Activated CD4-positive, alpha-beta T cell treated with anti-CD3 and anti-CD28 coated beads, Interleukin-2, amount 10 ng/mL, durations not matched to agents 7 days and 5 days (primary cell): ENCODE results near the gene GPC6. TPM values are rescaled to one million over a fixed set of nuclear protein-coding genes. Genes with fewer than 3 reads are reported as not detected.
"Not testable (repeated sequence)": the region's sequence is repeated elsewhere in the genome, so short reads cannot be mapped to it uniquely, and the experiment has no call there.

Source experiments
- CTCF ChIA-PET: fragments of 350-600 bp; sonication (Branson Sonifier 250); formaldehyde crosslinking; loops from one replicate; lab custom pipeline; 2021; ENCODE audit warnings: antibody characterized with exemption; lab: Charles Lee
- POLR2A ChIA-PET: fragments of 350-600 bp; sonication (Branson Sonifier 250); formaldehyde crosslinking; loops from one replicate; lab custom pipeline; 2021; ENCODE audit warnings: antibody characterized with exemption; lab: Charles Lee
- DNase-seq: peaks from one replicate; pipeline ENCODE4 v3.0.0-alpha.2; 2020
- H3K27ac Mint-ChIP-seq: one replicate; pipeline ENCODE4 v1.8.0; 2021; ENCODE audit warnings: mild to moderate bottlenecking, moderate library complexity, mixed read lengths
- H3K27me3 Mint-ChIP-seq: one replicate; pipeline ENCODE4 v1.8.0; 2021; ENCODE audit warnings: mixed read lengths
- H3K36me3 Mint-ChIP-seq: one replicate; pipeline ENCODE4 v1.8.0; 2021; ENCODE audit warnings: low read depth, mixed read lengths
- H3K4me1 Mint-ChIP-seq: one replicate; pipeline ENCODE4 v1.8.0; 2021; ENCODE audit warnings: mixed read lengths
- H3K4me3 Mint-ChIP-seq: one replicate; pipeline ENCODE4 v1.8.0; 2021; ENCODE audit warnings: mild to moderate bottlenecking, moderate library complexity, mixed read lengths
- H3K9me3 Mint-ChIP-seq: one replicate; pipeline ENCODE4 v1.8.0; 2021; ENCODE audit warnings: mixed read lengths
- total RNA-seq, 2 experiments: library from RNA; stranded (reverse); gene quantifications; one replicate each; pipeline ENCODE4 v1.2.3, GENCODE V29; 2021

The GPC6 gene
- total RNA-seq, 2 experiments from 2014 or later: not detected

DNA sequence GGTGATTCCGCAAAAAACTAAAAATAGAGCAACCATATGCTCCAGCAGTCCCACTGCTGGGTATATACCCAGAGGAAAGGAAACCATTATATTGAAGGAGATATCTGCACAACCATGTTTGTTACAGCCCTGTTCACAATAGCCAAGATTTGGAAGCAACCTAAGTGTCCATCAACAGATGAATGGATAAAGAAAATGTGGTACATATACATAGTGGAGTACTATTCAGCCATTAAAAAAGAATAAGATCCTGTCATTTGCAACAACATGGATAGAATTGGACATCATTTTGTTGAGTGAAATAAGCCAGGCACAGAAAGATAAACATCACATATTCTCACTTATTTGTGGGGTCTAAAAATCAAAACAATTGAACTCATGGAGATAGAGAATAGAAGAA is 97.3 kb downstream of the GPC6 start:
- DNase-seq, H3K4me3 Mint-ChIP-seq, H3K27ac Mint-ChIP-seq, H3K9me3 Mint-ChIP-seq, POLR2A ChIA-PET, H3K27me3 Mint-ChIP-seq, H3K4me1 Mint-ChIP-seq, CTCF ChIA-PET, H3K36me3 Mint-ChIP-seq: not testable (repeated sequence)

DNA sequence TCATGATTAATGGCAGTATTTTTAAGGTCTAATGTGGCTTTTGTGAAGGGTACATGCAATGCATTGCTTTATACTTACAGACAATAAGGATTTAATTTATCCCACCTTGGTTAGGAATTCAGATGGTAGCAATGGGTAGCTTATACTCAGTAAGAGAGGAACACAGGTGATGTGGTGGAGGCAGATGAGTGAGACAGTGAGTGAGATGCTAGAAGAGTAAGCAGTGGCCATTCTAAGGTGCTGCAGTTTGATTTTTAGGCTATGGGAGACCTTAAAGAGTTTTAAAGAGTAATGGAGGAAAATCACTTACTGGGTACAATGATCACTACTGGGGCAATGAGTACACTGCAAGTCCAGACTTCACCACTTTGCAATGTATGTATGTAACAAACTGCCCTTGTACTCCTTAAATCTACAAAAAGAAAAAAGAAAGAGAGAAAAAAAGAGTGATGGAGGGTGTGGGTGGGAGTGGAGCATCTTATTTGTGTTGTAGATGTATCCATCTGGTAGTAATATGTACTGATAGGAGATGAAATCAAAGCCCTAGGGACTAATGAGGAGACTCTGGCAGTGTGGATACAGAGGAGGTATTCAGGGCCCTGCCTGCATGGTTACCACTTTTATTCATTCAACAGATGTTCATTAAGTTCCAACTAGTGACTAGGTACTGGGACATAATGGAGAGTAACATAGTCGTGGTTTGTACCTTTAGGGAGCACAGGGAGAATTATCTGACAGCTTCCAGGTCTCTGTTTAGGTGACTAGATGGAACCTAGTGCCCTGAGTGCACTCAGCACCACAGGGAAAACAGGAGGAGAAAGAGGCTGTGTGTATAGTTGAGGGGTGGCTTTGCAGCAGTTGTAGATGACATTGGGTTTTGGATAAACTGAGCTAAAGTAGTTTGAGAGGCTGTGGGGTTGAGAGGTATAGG is 99.0 kb downstream of the GPC6 start:
- Mint-ChIP-seq H3K4me1 (no peaks in the 10 kb centered on the region), H3K27ac (no peak overlapping the region), H3K4me3 (no peak overlapping the region), H3K27me3 (no peaks in the 10 kb centered on the region), H3K9me3 (no peaks in the 10 kb centered on the region), H3K36me3 (no peaks in the 10 kb centered on the region)
- POLR2A ChIA-PET: no interaction called here
- no peak for DNase-seq
- CTCF ChIA-PET: no interaction called here

DNA sequence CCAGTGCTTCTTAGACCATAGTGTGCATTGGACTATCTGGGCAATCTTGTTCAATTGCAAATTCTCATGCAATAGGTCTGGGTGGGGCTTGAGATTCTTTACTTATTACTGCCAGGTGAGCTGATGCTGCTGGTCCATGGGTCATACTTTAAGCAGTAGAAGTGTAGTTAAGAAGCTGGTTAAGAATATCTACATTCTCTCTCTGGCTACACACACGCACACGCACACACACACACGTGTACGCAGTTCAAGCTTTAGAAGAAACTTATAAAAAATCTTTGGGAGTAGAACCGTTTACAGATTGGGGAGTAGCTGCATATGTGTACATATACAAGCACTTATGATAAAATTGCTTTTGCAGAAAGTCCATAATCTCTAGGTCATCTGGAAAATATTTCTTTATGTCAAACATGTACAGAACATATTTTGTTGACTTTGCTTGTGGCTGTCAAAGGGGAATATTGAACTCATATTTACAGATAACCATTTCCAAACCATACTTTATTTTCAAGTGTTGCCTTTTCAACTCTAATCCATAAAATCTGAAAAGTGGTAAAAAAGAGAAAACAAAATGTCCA is 99.7 kb downstream of the GPC6 start:
- no peaks in the 10 kb centered on the region for H3K36me3 Mint-ChIP-seq
- CTCF ChIA-PET: no interaction called here

DNA sequence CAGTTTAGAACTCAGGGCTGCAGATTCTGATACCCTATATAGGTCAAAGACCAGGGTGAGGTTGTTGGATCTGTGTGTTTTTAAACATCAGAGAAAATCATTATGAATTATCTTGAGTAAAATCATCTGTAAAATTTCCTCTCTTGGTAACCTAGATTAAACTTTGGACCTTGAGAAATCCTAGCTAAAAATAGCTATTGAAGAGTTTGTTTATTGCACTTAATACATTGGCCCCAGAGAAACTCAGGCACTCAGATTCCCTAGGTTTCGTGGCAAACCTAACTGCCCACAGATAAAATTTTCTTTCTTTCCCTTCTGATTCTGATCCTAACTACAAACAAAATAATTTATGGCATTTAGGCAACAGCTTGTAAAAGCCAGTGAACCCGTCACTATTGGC is 102.3 kb downstream of the GPC6 start:
- H3K27ac Mint-ChIP-seq: no peak overlapping the region
- no peaks in the 10 kb centered on the region for H3K27me3 Mint-ChIP-seq
- H3K4me1 Mint-ChIP-seq: no peaks in the 10 kb centered on the region
- ChIA-PET POLR2A (interaction anchor here (0.6 kb wide), 1 partner anchor 100 kb away, joined by 15 read pairs; no protein-coding TSS in a partner anchor), CTCF (no interaction called here)
- no peaks in the 10 kb centered on the region for H3K36me3 Mint-ChIP-seq
- no peaks in the 10 kb centered on the region for H3K9me3 Mint-ChIP-seq
- H3K4me3 Mint-ChIP-seq: no peak overlapping the region
- DNase-seq: no peak

More for the DNA sequence above, 99.7 kb downstream of the GPC6 start:
- H3K27ac Mint-ChIP-seq: no peak overlapping the region
- no peak for DNase-seq
- H3K4me3 Mint-ChIP-seq: no peak overlapping the region
- POLR2A ChIA-PET: no interaction called here
- H3K27me3 Mint-ChIP-seq: no peaks in the 10 kb centered on the region
- H3K4me1 Mint-ChIP-seq: no peaks in the 10 kb centered on the region
- H3K9me3 Mint-ChIP-seq: no peaks in the 10 kb centered on the region

DNA sequence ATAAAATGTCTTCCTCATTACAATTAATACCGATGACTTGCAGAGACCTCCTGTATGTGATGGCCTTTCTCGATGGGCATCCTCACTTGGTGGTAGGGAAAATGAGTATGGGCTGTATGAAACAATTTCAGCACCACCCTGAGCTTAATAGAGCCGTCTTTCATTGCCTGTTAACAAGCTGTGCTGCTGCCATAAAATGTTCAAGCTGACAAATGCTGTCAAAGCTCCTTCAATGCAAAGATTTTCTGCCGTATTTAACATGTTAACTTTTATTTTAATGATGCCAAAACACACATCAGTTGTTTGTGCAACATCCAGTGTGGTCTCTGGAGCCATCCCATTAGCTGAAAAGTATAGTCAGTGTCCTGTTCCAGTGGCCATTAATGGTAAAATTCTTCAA is 110.1 kb downstream of the GPC6 start:
- DNase-seq: no peak
- Mint-ChIP-seq H3K4me1 (no peaks in the 10 kb centered on the region), H3K27me3 (no peaks in the 10 kb centered on the region), H3K27ac (no peak overlapping the region), H3K4me3 (no peak overlapping the region), H3K9me3 (no peaks in the 10 kb centered on the region), H3K36me3 (no peaks in the 10 kb centered on the region)
- CTCF ChIA-PET: no interaction called here
- POLR2A ChIA-PET: no interaction called here

DNA sequence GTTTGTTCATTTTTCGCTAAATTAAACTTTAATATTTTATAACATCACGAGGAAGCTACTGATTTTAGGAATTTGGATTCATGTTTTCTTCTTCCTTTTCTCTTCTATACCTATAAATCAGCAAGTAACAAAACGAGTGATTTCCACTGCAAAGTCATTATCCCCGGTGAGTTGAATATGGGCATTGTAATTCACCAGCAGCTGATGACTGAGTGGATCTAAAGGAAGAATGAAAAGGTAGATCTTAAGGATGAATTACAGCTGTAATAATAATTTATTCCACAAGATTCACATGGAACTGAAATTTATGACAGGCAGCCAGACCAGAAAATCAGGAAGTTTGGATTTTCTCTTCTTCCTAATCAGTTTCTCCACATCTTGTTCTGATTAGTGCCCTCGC is 111.4 kb downstream of the GPC6 start:
- Mint-ChIP-seq H3K27ac (no peak overlapping the region), H3K9me3 (peaks cover 3% of the 10 kb centered on the region), H3K4me1 (no peaks in the 10 kb centered on the region), H3K27me3 (no peaks in the 10 kb centered on the region), H3K4me3 (no peak overlapping the region), H3K36me3 (no peaks in the 10 kb centered on the region)
- ChIA-PET CTCF (no interaction called here), POLR2A (no interaction called here)
- DNase-seq: no peak

DNA sequence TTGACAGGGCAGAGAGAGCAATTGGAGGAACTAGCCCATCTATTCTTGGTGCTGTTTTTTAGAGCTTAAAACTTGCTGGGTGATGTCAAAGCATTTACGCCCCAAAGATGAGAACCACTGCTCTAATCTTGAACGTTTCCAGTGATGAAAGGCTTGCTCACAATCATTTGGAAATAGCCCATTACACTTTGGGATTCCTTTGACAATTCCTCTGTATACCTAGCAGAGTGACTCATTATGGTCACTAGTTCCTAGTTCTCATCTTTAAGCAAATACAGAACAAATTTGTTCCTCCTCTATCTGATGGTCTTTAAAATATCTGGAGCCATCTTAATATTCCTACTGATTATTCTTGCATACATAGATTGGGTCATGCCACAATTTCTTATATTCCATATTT is 112.3 kb downstream of the GPC6 start:
- Mint-ChIP-seq H3K4me1 (no peaks in the 10 kb centered on the region), H3K36me3 (no peaks in the 10 kb centered on the region), H3K4me3 (no peak overlapping the region), H3K27ac (no peak overlapping the region), H3K27me3 (no peaks in the 10 kb centered on the region), H3K9me3 (peaks cover 3% of the 10 kb centered on the region)
- CTCF ChIA-PET: no interaction called here
- POLR2A ChIA-PET: no interaction called here
- no peak for DNase-seq

DNA sequence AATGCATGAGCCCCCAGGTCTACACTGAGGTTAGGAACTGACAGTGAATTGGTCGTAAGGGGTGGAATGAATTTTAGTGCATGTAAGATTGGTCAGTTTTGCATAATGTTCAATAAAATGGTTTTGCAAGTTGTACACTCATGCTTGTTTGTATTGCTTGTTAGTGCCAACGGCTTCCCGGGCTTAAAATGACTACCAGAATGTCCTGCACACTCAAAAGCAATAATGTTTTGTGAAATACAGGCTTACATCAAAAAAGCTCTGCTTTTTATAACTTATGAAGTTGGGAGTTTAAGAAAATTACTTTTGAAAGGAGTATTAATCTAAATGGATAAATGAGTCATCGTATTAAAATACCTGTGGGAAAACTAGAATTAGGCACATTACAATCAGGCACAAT is 112.9 kb downstream of the GPC6 start:
- CTCF ChIA-PET: no interaction called here
- POLR2A ChIA-PET: no interaction called here
- Mint-ChIP-seq H3K36me3 (no peaks in the 10 kb centered on the region), H3K27ac (no peak overlapping the region), H3K4me3 (no peak overlapping the region), H3K4me1 (no peaks in the 10 kb centered on the region), H3K9me3 (peaks cover 3% of the 10 kb centered on the region), H3K27me3 (no peaks in the 10 kb centered on the region)
- no peak for DNase-seq

DNA sequence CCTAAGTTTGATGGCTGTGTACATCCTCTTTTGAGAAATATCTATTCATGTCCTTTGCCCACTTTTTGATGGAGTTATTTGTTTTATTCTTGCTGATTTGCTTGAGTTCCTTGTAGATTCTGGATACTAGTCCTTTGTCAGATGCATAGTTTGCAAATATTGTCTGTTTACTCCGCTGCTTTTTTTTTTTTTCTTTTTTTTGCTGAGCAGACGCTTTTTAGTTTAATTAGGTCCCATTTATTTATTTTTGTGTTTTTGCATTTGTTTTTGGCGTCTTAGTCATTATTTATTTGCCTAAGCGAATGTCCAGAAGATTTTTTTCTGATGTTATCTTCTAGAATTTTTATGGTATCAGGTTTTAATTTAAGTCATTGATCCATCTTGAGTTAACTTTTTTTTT is 114.9 kb downstream of the GPC6 start:
- DNase-seq: no peak
- no peaks in the 10 kb centered on the region for H3K36me3 Mint-ChIP-seq
- H3K4me3 Mint-ChIP-seq: no peak overlapping the region
- ChIA-PET POLR2A (no interaction called here), CTCF (no interaction called here)
- H3K9me3 Mint-ChIP-seq: peaks cover 3% of the 10 kb centered on the region
- no peaks in the 10 kb centered on the region for H3K27me3 Mint-ChIP-seq
- H3K27ac Mint-ChIP-seq: no peak overlapping the region
- H3K4me1 Mint-ChIP-seq: no peaks in the 10 kb centered on the region

DNA sequence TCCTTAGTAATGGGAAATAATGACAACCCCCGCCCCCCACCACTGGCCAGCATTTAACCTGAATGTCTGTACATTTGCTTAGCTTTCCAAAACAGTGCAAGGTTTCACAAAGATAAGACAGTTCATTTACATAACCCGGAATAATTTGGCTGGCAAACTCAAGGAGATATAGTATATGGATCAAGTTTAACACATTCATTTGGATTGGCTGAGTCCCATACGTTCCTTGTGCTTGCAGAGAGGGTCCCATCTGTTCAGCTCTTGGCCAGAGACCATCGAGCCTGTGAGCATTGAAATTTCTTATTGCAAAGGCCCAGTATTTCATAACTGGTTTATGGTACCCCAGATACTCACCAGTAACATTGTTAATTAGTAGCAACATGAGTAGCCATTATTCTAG is 116.5 kb downstream of the GPC6 start:
- Mint-ChIP-seq H3K36me3 (no peaks in the 10 kb centered on the region), H3K9me3 (peaks cover 3% of the 10 kb centered on the region), H3K4me1 (no peaks in the 10 kb centered on the region), H3K4me3 (no peak overlapping the region), H3K27me3 (no peaks in the 10 kb centered on the region), H3K27ac (no peak overlapping the region)
- ChIA-PET CTCF (no interaction called here), POLR2A (no interaction called here)
- DNase-seq: no peak

DNA sequence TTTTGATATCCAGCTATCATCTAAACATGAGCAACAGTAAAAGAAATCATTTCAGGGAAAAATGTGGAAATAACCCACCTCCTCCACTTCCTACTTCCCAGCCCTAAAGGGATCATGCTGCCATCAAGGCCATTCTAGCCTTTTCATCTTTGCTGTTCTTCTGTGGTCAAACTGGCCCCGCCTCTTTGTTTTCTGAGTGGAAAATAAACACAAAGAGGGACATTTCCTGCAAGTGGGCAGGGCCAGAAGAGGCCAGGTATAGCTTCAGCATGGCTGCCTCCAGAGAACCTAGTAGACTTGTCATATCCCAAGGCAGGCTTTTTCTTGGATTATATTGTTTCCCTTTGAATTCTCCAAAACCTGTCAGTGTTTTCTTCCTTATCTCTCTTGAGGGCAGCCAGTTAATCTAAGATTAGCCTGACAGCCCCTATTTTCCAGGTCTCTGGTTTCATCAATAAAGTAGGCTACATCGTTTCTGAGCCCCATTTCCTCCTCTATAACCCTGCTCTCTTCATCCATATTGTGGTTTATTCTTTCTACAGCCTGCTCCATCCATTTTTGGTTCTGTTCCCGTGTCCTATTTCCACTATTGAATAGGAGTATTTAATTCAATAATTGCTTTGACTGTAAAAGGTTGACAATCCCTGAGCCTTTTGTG is 117.6 kb downstream of the GPC6 start:
- Mint-ChIP-seq H3K4me1 (no peaks in the 10 kb centered on the region), H3K36me3 (no peaks in the 10 kb centered on the region), H3K9me3 (peaks cover 3% of the 10 kb centered on the region), H3K27me3 (no peaks in the 10 kb centered on the region), H3K4me3 (no peak overlapping the region), H3K27ac (no peak overlapping the region)
- ChIA-PET POLR2A (no interaction called here), CTCF (no interaction called here)
- no peak for DNase-seq

DNA sequence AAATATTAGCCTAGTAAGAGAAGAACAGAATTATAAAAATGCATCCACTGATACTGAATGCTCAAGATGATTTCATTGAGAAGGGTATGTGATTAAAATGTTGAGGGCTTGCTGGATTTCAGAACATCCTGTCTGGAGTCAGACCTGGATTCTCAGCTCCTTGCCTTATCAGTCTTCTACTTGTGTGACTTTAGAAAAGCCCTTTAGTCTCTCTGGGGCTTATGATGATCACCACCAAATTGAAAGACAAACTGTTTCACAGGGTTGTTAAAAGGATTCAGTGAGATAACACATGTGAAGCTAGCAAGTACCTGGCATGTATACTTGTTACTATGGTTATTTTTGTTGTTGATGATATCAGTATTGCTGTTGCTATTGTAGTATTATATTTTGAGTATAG is 118.4 kb downstream of the GPC6 start:
- no peaks in the 10 kb centered on the region for H3K27me3 Mint-ChIP-seq

DNA sequence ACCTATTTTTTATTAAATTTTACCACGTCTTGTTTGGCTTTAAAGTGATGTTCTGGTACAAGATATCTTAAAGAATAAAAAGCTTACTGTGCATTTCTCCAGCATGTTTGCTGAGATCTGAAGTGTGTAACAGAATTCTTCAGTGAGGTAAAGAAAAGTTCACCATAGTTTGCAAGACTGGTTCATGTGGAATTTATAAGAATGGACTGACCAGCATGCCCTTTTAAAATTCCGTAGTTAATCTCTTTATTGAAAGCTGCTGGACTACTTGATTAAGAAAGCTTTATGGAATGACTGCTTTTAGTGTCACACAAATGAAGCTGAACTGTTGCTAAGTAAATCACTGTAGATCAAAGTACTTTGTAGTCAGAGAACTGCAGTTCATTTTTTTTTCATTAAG is 119.2 kb downstream of the GPC6 start:
- Mint-ChIP-seq H3K9me3 (peaks cover 3% of the 10 kb centered on the region), H3K27me3 (no peaks in the 10 kb centered on the region), H3K4me1 (no peaks in the 10 kb centered on the region), H3K36me3 (no peaks in the 10 kb centered on the region), H3K27ac (no peak overlapping the region), H3K4me3 (no peak overlapping the region)
- no peak for DNase-seq
- ChIA-PET CTCF (no interaction called here), POLR2A (no interaction called here)

More for the DNA sequence above, 118.4 kb downstream of the GPC6 start:
- no peak overlapping the region for H3K27ac Mint-ChIP-seq
- H3K4me1 Mint-ChIP-seq: no peaks in the 10 kb centered on the region
- DNase-seq: no peak
- no peak overlapping the region for H3K4me3 Mint-ChIP-seq
- H3K9me3 Mint-ChIP-seq: peaks cover 3% of the 10 kb centered on the region
- H3K36me3 Mint-ChIP-seq: no peaks in the 10 kb centered on the region
- ChIA-PET CTCF (no interaction called here), POLR2A (no interaction called here)
